K562 (cell line): Measurements from ENCODE around the gene CFAP107. TPM values are rescaled to one million over a fixed set of nuclear protein-coding genes. Genes with fewer than 3 reads are reported as not detected.

Experiments used
- ATAC-seq: fragments of 200-7000 bp; cut with Tn5 transposase; 3 replicates; pipeline ENCODE4 v1.9.1; 2020; ENCODE audit warnings: moderate library complexity
- BruUV-seq: library from RNA; stranded (reverse); fragments of 400-500 nt; replicated peaks from 2 replicates; lab custom pipeline; 2021; lab: Mats Ljungman, UMichigan
- CTCF ChIA-PET: fragments of 300-600 bp; formaldehyde crosslinking; extraction: SDS; loops from one replicate; lab custom pipeline; 2021; ENCODE audit warnings: low intra/inter-chr PET ratio; lab: Yijun Ruan, JAX
- POLR2A ChIA-PET: fragments of 300-600, 350-650 bp; sonication (Branson Sonifier 250); formaldehyde crosslinking; extraction: SDS; loops from one replicate; lab custom pipeline; 2021; ENCODE audit warnings: antibody characterized with exemption, inconsistent platforms; lab: Yijun Ruan, JAX
- DNase-seq, 4 experiments: peaks; one replicate each; pipeline versions ENCODE4 v3.0.0 to v3.0.0-alpha.2; 2011 to 2018; ENCODE audit warnings: low spot score in 3 of 4, mixed read lengths in 3 of 4; ENCODE audit errors: extremely low read depth in 1 of 4
- FAIRE-seq: peaks from 2 replicates; lab custom pipeline; 2011; peaks lifted over from hg19 to GRCh38; lab: Jason Lieb, UNC
- H2AFZ ChIP-seq: 2 replicates; pipeline ENCODE4 v1.6.0; 2011; ENCODE audit warnings: low read depth, low read length, control low read depth, inconsistent platforms
- H3K27ac ChIP-seq: fragments of 200-600 bp; 3 replicates; pipeline ENCODE4 v1.8.0; 2011; ENCODE audit warnings: low read depth, mild to moderate bottlenecking, control low read depth, inconsistent platforms, low read length, moderate library complexity, mixed read lengths; ENCODE audit errors: extremely low read depth
- H3K27me3 ChIP-seq, 2 experiments: fragments of 300-600 bp in 1 of 2; 2 replicates in 1 of 2; 3 replicates in 1 of 2; pipeline versions ENCODE4 v1.6.0 to v1.8.0; 2011; ENCODE audit warnings: inconsistent platforms in 2 of 2, low read length in 2 of 2, mild to moderate bottlenecking in 1 of 2, mixed read lengths in 1 of 2, moderate library complexity in 1 of 2; ENCODE audit not compliant: control insufficient read depth in 2 of 2, insufficient read depth in 2 of 2
- H3K36me3 ChIP-seq: fragments of 300-600 bp; 3 replicates; pipeline ENCODE4 v1.8.0; 2011; ENCODE audit warnings: mild to moderate bottlenecking, low read length, inconsistent platforms; ENCODE audit not compliant: control insufficient read depth, insufficient read depth
- H3K4me1 ChIP-seq, 2 experiments: fragments of 200-600 bp in 1 of 2; replicated peaks in 1 of 2; 2 replicates in 1 of 2; 3 replicates in 1 of 2; pipeline versions ENCODE4 v1.5.1 to v1.8.0; 2011; ENCODE audit warnings: inconsistent platforms in 2 of 2, low read length in 2 of 2, mild to moderate bottlenecking in 1 of 2, mixed read lengths in 1 of 2, moderate library complexity in 1 of 2; ENCODE audit not compliant: control insufficient read depth in 2 of 2, insufficient read depth in 2 of 2
- H3K4me2 ChIP-seq: 2 replicates; pipeline ENCODE4 v1.6.1; 2011; ENCODE audit warnings: low read length, control low read depth, inconsistent platforms, mixed read lengths; ENCODE audit not compliant: insufficient read depth
- H3K4me3 ChIP-seq: fragments of 200-600 bp; sonication (generic), shearing (Covaris generic); 2 replicates; pipeline ENCODE4 v1.5.1; 2016; ENCODE audit warnings: control low read depth, inconsistent platforms
- H3K79me2 ChIP-seq: fragments of 200-600 bp; 3 replicates; pipeline ENCODE4 v1.8.0; 2011; ENCODE audit warnings: low read length, inconsistent platforms; ENCODE audit not compliant: control insufficient read depth, insufficient read depth
- H3K9ac ChIP-seq, 2 experiments: 2 replicates each; pipeline versions ENCODE4 v1.6.0 to v1.6.1; 2011; ENCODE audit warnings: low read depth in 2 of 2, low read length in 2 of 2, control low read depth in 1 of 2, inconsistent platforms in 1 of 2, mild to moderate bottlenecking in 1 of 2, mixed read lengths in 1 of 2; ENCODE audit not compliant: insufficient read depth in 1 of 2
- H3K9me1 ChIP-seq: one replicate; pipeline ENCODE4 v1.6.0; 2011; ENCODE audit warnings: inconsistent platforms, mild to moderate bottlenecking, low read length, moderate library complexity; ENCODE audit not compliant: control insufficient read depth, insufficient read depth
- H3K9me3 ChIP-seq: replicated peaks from 2 replicates; pipeline ENCODE4 v1.5.1; 2011; ENCODE audit warnings: low read depth, low read length, inconsistent platforms; ENCODE audit not compliant: control insufficient read depth, insufficient read depth
- H4K20me1 ChIP-seq: replicated peaks from 2 replicates; pipeline ENCODE4 v1.6.1; 2011; ENCODE audit warnings: low read length, inconsistent platforms, mixed read lengths; ENCODE audit not compliant: control insufficient read depth, insufficient read depth
- CBX8 ChIP-seq: fragments of 200-600 bp; sonication (generic); IDR thresholded peaks from 2 replicates; pipeline ENCODE4 v1.6.1; 2012; ENCODE audit warnings: borderline replicate concordance, mixed run types, low read depth, mild to moderate bottlenecking, moderate library complexity, mixed read lengths, low read length, control low read depth, inconsistent platforms; ENCODE audit not compliant: poor library complexity, severe bottlenecking; ENCODE audit errors: extremely low read depth
- HDAC2 ChIP-seq: fragments of 450-650 bp; IDR thresholded peaks from 2 replicates; pipeline ENCODE4 v1.6.1; 2016; ENCODE audit warnings: mild to moderate bottlenecking
- HNRNPUL1 ChIP-seq: fragments of 200-400 bp; formaldehyde crosslinking; IDR thresholded peaks from 2 replicates; pipeline ENCODE4 v1.6.1; 2017; ENCODE audit warnings: low read length
- MBD2 ChIP-seq: sonication (generic); IDR thresholded peaks from 2 replicates; pipeline ENCODE4 v1.6.1; 2016; ENCODE audit warnings: low read depth, borderline replicate concordance
- MCM2 ChIP-seq: fragments of 450-650 bp; IDR thresholded peaks from 2 replicates; pipeline ENCODE4 v1.6.1; 2017; ENCODE audit warnings: low read depth, mild to moderate bottlenecking
- NELFE ChIP-seq: IDR thresholded peaks from 2 replicates; pipeline ENCODE4 v1.6.1; 2011; ENCODE audit warnings: mild to moderate bottlenecking; ENCODE audit not compliant: insufficient read depth, insufficient read length
- NFE2 ChIP-seq: IDR thresholded peaks from 2 replicates; pipeline ENCODE4 v1.6.1; 2014; ENCODE audit warnings: antibody characterized with exemption, low read depth
- SETDB1 ChIP-seq: IDR thresholded peaks from one replicate; pipeline ENCODE4 v1.6.1; 2012; ENCODE audit warnings: low read length, control low read depth, inconsistent platforms
- TCF3 ChIP-seq: sonication (generic); formaldehyde crosslinking; IDR thresholded peaks from 2 replicates; pipeline ENCODE4 v1.4.0; 2020; ENCODE audit warnings: mild to moderate bottlenecking, missing genetic modification reagents
- TCF7 ChIP-seq: sonication (generic); IDR thresholded peaks from 2 replicates; pipeline ENCODE4 v1.6.1; 2016; ENCODE audit warnings: antibody characterized with exemption, borderline replicate concordance
- TFAM ChIP-seq: fragments of 250-450 bp; sonication (Bioruptor Pico); conservative IDR thresholded peaks from 2 replicates; pipeline ENCODE4 v1.5.0; 2021; ENCODE audit warnings: mild to moderate bottlenecking, moderate library complexity
- ZNF133 ChIP-seq: fragments of 250-450 bp; sonication (Bioruptor Pico); IDR thresholded peaks from 2 replicates; pipeline ENCODE4 v1.4.0; 2020; ENCODE audit warnings: mild to moderate bottlenecking
- ZNF239 ChIP-seq: fragments of 250-450 bp; sonication (Bioruptor Pico); IDR thresholded peaks from 2 replicates; pipeline ENCODE4 v1.4.0; 2020; ENCODE audit warnings: mild to moderate bottlenecking
- ZNF655 ChIP-seq: fragments of 250-450 bp; sonication (Bioruptor Pico); IDR thresholded peaks from 2 replicates; pipeline ENCODE4 v1.5.0; 2021
- WGBS: fragments of 100-300 bp; shearing (Covaris generic); methylation state at CpG from one replicate; pipeline ENCODE4 v1.1.6; 2016; ENCODE audit warnings: low coverage, mixed read lengths; ENCODE audit not compliant: insufficient coverage; ENCODE audit errors: missing lambda C conversion rate; 5-methylcytosine and 5-hydroxymethylcytosine counted together
- in situ Hi-C: fragments of 300-500 bp; cut with MboI; formaldehyde crosslinking; loops from 4 replicates; pipeline ENCODE4 v1.15.0; 2018; ENCODE audit warnings: inconsistent platforms, mixed read lengths
- intact Hi-C: fragments of 100-400 bp; cut with micrococcal nuclease; formaldehyde crosslinking; loops from 2 replicates; pipeline ENCODE4 v1.14.2; 2022
- polyA plus RNA-seq, 8 experiments: library from polyadenylated mRNA; depleted of rRNA in 4 of 8; stranded (reverse) in 5 of 8; unstranded in 3 of 8; fragments of >200 nt; fragmentation: Nextera tagmentation in 2 of 8; fragmentation: Illumina TruSeq in 1 of 8; extraction: Ambion mirVana in 2 of 8; extraction: Trizol in 1 of 8; gene quantifications; 2 replicates each; pipeline versions ENCODE4 v1.2.1 to v1.2.3, GENCODE V29; 2011 to 2014; ENCODE audit warnings: inconsistent platforms in 1 of 8, missing spikeins in 1 of 8
- total RNA-seq, 7 experiments: library from RNA; depleted of rRNA in 6 of 7; stranded (reverse); fragments of >200 nt in 6 of 7; fragmentation: Illumina TruSeq in 2 of 7; extraction: Trizol in 2 of 7; gene quantifications; 2 replicates each; pipeline versions ENCODE4 v1.2.1 to v1.2.3, GENCODE V29; 2011 to 2021; ENCODE audit warnings: low replicate concordance in 1 of 7
- TF ChIP-seq, protein P1 (sequence below), 2 experiments: fragments of 450-650 bp; conservative IDR thresholded peaks; 2 replicates each; pipeline ENCODE4 v1.6.1; 2017; ENCODE audit warnings: mild to moderate bottlenecking in 2 of 2, moderate library complexity in 2 of 2
- TF ChIP-seq, protein P2 (sequence below): fragments of 250-450 bp; sonication (Bioruptor Pico); IDR thresholded peaks from 2 replicates; pipeline ENCODE4 v1.4.0; 2020; ENCODE audit warnings: mild to moderate bottlenecking, moderate library complexity

The CFAP107 gene
- total and polyA plus RNA-seq, 9 of the 15 experiments (the other 6 are each of a cell fraction or from before 2014, with no cell fraction given), result 0.03 to 0.08 TPM; not detected in 7

- H3K27ac ChIP-seq, result no peak overlapping the region
- no peak overlapping the region for H3K4me2 ChIP-seq
- ATAC-seq (no peak), FAIRE-seq (no peak), DNase-seq (no peak)
- intact Hi-C loops, result no loop called here
- ChIA-PET POLR2A (no interaction called here), CTCF (no interaction called here)
- H2AFZ ChIP-seq, result no peak overlapping the region
- in situ Hi-C loops, result no loop called here
- BruUV-seq, result no TSS peak
- H3K79me2 ChIP-seq, result no peaks in the 10 kb centered on the region
- H3K9ac ChIP-seq, result no peak overlapping the region
- TF ChIP-seq ZNF655 (CRISPR knock-in tag) (no peak), HDAC2 (no peak), TCF3 (CRISPR knock-in tag) (no peak), HNRNPUL1 (no peak), MBD2 (no peak), NFE2 (no peak), MCM2 (no peak), ZNF133 (CRISPR knock-in tag) (no peak), ZNF239 (CRISPR knock-in tag) (no peak), SETDB1 (no peak), CBX8 (no peak), TCF7 (no peak), TFAM (no peak), NELFE (no peak)
- TF ChIP-seq, protein P1, sequence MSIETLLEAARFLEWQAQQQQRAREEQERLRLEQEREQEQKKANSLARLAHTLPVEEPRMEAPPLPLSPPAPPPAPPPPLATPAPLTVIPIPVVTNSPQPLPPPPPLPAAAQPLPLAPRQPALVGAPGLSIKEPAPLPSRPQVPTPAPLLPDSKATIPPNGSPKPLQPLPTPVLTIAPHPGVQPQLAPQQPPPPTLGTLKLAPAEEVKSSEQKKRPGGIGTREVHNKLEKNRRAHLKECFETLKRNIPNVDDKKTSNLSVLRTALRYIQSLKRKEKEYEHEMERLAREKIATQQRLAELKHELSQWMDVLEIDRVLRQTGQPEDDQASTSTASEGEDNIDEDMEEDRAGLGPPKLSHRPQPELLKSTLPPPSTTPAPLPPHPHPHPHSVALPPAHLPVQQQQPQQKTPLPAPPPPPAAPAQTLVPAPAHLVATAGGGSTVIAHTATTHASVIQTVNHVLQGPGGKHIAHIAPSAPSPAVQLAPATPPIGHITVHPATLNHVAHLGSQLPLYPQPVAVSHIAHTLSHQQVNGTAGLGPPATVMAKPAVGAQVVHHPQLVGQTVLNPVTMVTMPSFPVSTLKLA (conservative IDR thresholded peaks at IDR 0.05), result no peak
- TF ChIP-seq, protein P2, sequence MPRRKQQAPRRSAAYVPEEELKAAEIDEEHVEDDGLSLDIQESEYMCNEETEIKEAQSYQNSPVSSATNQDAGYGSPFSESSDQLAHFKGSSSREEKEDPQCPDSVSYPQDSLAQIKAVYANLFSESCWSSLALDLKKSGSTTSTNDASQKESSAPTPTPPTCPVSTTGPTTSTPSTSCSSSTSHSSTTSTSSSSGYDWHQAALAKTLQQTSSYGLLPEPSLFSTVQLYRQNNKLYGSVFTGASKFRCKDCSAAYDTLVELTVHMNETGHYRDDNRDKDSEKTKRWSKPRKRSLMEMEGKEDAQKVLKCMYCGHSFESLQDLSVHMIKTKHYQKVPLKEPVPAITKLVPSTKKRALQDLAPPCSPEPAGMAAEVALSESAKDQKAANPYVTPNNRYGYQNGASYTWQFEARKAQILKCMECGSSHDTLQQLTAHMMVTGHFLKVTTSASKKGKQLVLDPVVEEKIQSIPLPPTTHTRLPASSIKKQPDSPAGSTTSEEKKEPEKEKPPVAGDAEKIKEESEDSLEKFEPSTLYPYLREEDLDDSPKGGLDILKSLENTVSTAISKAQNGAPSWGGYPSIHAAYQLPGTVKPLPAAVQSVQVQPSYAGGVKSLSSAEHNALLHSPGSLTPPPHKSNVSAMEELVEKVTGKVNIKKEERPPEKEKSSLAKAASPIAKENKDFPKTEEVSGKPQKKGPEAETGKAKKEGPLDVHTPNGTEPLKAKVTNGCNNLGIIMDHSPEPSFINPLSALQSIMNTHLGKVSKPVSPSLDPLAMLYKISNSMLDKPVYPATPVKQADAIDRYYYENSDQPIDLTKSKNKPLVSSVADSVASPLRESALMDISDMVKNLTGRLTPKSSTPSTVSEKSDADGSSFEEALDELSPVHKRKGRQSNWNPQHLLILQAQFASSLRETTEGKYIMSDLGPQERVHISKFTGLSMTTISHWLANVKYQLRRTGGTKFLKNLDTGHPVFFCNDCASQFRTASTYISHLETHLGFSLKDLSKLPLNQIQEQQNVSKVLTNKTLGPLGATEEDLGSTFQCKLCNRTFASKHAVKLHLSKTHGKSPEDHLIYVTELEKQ (CRISPR knock-in tag), result no peak
- H3K9me1 ChIP-seq, result no peaks in the 10 kb centered on the region
- H3K4me3 ChIP-seq, result no peak overlapping the region
- no peaks in the 10 kb centered on the region for H4K20me1 ChIP-seq
- H3K36me3 ChIP-seq, result no peaks in the 10 kb centered on the region
- 1% methylated on average over 3 of the region's 3 CpGs for WGBS
- no peaks in the 10 kb centered on the region for H3K27me3 ChIP-seq
- H3K4me1 ChIP-seq, result no peaks in the 10 kb centered on the region
- H3K9me3 ChIP-seq, result no peaks in the 10 kb centered on the region
Observed at GRCh38 chr1:12734651-12735050, 11.3 kb upstream of the CFAP107 start.
